Natural killer cell (primary cell): Measurements from ENCODE around the gene MYEF2. TPM values are rescaled to one million over a fixed set of nuclear protein-coding genes. Genes with fewer than 3 reads are reported as not detected.

Experiments
- ATAC-seq, 3 donors: fragments of 150-1000 bp in 2 of 3; fragments of 200-7000 bp in 1 of 3; cut with Tn5 transposase; 1 replicate in 1 of 3; 2 replicates in 2 of 3; pipeline ENCODE4 v1.10.0; 2021; ENCODE audit warnings: mild to moderate bottlenecking in 2 of 3, moderate library complexity in 2 of 3
- DNase-seq, 2 donors: peaks; one replicate each; pipeline versions ENCODE4 v3.0.0 to v3.0.0-alpha.2; 2013 to 2021; ENCODE audit warnings: mixed read lengths in 1 of 2
- H3K27ac ChIP-seq: one replicate; pipeline ENCODE4 v1.5.1; 2013; ENCODE audit warnings: mild to moderate bottlenecking, low read length
- H3K27me3 ChIP-seq: one replicate; pipeline ENCODE4 v1.6.1; 2013; ENCODE audit warnings: low read length; ENCODE audit not compliant: control insufficient read depth, insufficient read depth
- H3K36me3 ChIP-seq: one replicate; pipeline ENCODE4 v1.6.1; 2013; ENCODE audit warnings: low read length; ENCODE audit not compliant: control insufficient read depth, insufficient read depth
- H3K4me1 ChIP-seq: one replicate; pipeline ENCODE4 v1.6.1; 2013; ENCODE audit warnings: low read length; ENCODE audit not compliant: control insufficient read depth, insufficient read depth
- H3K4me3 ChIP-seq: one replicate; pipeline ENCODE4 v1.5.1; 2013; ENCODE audit warnings: low read length
- H3K9me3 ChIP-seq: one replicate; pipeline ENCODE4 v1.6.1; 2013; ENCODE audit warnings: low read length; ENCODE audit not compliant: control insufficient read depth, insufficient read depth
- H3K27ac Mint-ChIP-seq, 2 donors: one replicate each; pipeline ENCODE4 v1.8.0; 2022; ENCODE audit warnings: mild to moderate bottlenecking in 2 of 2, mixed read lengths in 2 of 2, moderate library complexity in 1 of 2
- H3K27me3 Mint-ChIP-seq, 2 donors: one replicate each; pipeline ENCODE4 v1.8.0; 2022; ENCODE audit warnings: low read depth in 2 of 2, mixed read lengths in 2 of 2
- H3K36me3 Mint-ChIP-seq: one replicate; pipeline ENCODE4 v1.8.0; 2022; ENCODE audit warnings: mixed read lengths
- H3K4me1 Mint-ChIP-seq, 2 donors: one replicate each; pipeline ENCODE4 v1.8.0; 2022; ENCODE audit warnings: mixed read lengths in 2 of 2
- H3K4me3 Mint-ChIP-seq: one replicate; pipeline ENCODE4 v1.8.0; 2022; ENCODE audit warnings: mild to moderate bottlenecking, moderate library complexity, mixed read lengths
- H3K9me3 Mint-ChIP-seq, 2 donors: one replicate each; pipeline ENCODE4 v1.8.0; 2022; ENCODE audit warnings: mixed read lengths in 2 of 2
- CTCF ChIP-seq: fragments of 200-600 bp; IDR thresholded peaks from one replicate; pipeline ENCODE4 v1.8.0; 2022; ENCODE audit warnings: antibody characterized with exemption
- WGBS: methylation state at CpG from one replicate; pipeline ENCODE4 v1.1.7; 2013; ENCODE audit warnings: missing lambda C conversion rate; ENCODE audit not compliant: insufficient coverage; 5-methylcytosine and 5-hydroxymethylcytosine counted together
- intact Hi-C: fragments of 100-400 bp; cut with micrococcal nuclease; formaldehyde crosslinking; loops from one replicate; pipeline ENCODE4 v1.14.2; 2022
- total RNA-seq, 4 donors: library from RNA; stranded (reverse); fragments of 120-200 nt in 1 of 4; gene quantifications; one replicate each; pipeline versions ENCODE4 v1.2.3 to v1.2.4, GENCODE V29; 2013 to 2022

Gene MYEF2
- total RNA-seq, 3 donors from 2014 or later (not counting 1 experiment from before 2014, with no cell fraction given): 9.0 to 12.5 (median 10.7) TPM

DNA sequence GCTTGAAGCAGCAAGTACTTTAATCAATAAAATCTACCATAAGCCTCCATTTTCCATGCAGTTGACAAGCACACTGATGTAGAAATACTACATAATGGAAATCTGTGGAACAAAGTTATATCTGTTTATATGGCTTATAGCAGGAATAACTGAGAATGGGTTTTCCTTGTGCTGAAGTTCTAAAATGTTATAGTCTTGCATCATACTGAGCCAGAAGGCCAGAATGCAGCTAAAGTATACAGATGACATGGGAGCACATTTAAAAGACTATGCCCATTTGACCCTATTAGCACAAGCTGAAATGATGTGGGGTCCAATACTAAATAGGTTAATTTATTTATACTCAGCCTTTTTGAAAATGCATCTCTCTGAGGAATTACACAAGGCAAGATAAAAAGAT lies 32.2 kb downstream of the MYEF2 start:
- intact Hi-C loops: no loop called here
- Mint-ChIP-seq H3K27ac (no peak overlapping the region), H3K4me1 (no peaks in the 10 kb centered on the region), H3K27me3 (no peaks in the 10 kb centered on the region), H3K4me3 (no peak overlapping the region), H3K9me3 (no peaks in the 10 kb centered on the region), H3K36me3 (no peaks in the 10 kb centered on the region)
- Histone ChIP-seq H3K4me3 (no peak overlapping the region), H3K27me3 (no peaks in the 10 kb centered on the region), H3K36me3 (no peaks in the 10 kb centered on the region), H3K4me1 (no peaks in the 10 kb centered on the region), H3K9me3 (no peaks in the 10 kb centered on the region), H3K27ac (no peak overlapping the region)
- TF ChIP-seq CTCF: no peak
- no peak for ATAC-seq
- no peak for DNase-seq

GRCh38 chr15:48144889-48145288 lies 33.2 kb downstream of the MYEF2 start:
- TF ChIP-seq CTCF: no peak
- 27% methylated on average over 1 of the region's 1 CpG for WGBS
- no peak overlapping the region for H3K4me3 Mint-ChIP-seq
- H3K27ac ChIP-seq: no peak overlapping the region
- H3K36me3 ChIP-seq: no peaks in the 10 kb centered on the region
- intact Hi-C loops: no loop called here
- ATAC-seq (no peak), DNase-seq (no peak)
- no peaks in the 10 kb centered on the region for H3K27me3 Mint-ChIP-seq
- H3K9me3 Mint-ChIP-seq: no peaks in the 10 kb centered on the region
- no peak overlapping the region for H3K27ac Mint-ChIP-seq
- no peaks in the 10 kb centered on the region for H3K27me3 ChIP-seq
- H3K4me3 ChIP-seq: no peak overlapping the region
- no peaks in the 10 kb centered on the region for H3K4me1 ChIP-seq
- no peaks in the 10 kb centered on the region for H3K4me1 Mint-ChIP-seq
- no peaks in the 10 kb centered on the region for H3K36me3 Mint-ChIP-seq
- H3K9me3 ChIP-seq: no peaks in the 10 kb centered on the region

DNA sequence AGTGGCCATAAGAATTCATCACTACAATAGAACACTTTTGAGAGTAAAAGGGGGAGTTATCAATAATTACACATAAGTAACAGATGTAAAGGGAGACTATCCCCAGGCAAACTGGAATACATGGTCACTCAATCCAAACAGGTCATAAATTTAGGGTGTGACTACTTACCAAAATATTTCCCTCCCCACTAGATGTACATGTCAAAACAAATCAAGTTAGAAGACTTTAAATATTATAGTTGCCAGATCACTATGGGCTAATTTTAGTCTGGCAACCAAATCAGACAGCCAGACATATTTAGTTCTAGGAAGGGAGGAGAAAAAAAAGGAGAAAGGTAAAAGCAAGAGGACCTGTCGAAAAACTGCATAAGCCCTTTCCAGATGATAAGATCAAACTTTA lies 34.2 kb downstream of the MYEF2 start:
- no peak for ATAC-seq
- Histone ChIP-seq H3K4me1 (no peaks in the 10 kb centered on the region), H3K4me3 (no peak overlapping the region), H3K27ac (no peak overlapping the region), H3K9me3 (no peaks in the 10 kb centered on the region), H3K36me3 (no peaks in the 10 kb centered on the region), H3K27me3 (no peaks in the 10 kb centered on the region)
- H3K36me3 Mint-ChIP-seq: no peaks in the 10 kb centered on the region
- no peaks in the 10 kb centered on the region for H3K27me3 Mint-ChIP-seq
- intact Hi-C loops: no loop called here
- no peaks in the 10 kb centered on the region for H3K9me3 Mint-ChIP-seq
- TF ChIP-seq CTCF: no peak
- H3K4me3 Mint-ChIP-seq: no peak overlapping the region
- no peak for DNase-seq
- H3K4me1 Mint-ChIP-seq: no peaks in the 10 kb centered on the region
- WGBS: no CpG with 5 or more reads among the region's 1 CpG
- no peak overlapping the region for H3K27ac Mint-ChIP-seq

GRCh38 chr15:48132874-48133273 lies 45.2 kb downstream of the MYEF2 start:
- intact Hi-C loops: no loop called here
- TF ChIP-seq CTCF: no peak
- no peak for DNase-seq
- Mint-ChIP-seq H3K4me1 (no peaks in the 10 kb centered on the region), H3K36me3 (no peaks in the 10 kb centered on the region), H3K4me3 (no peak overlapping the region), H3K27me3 (peaks cover 0 to 2% of the 10 kb centered on the region in 2 donors), H3K9me3 (peaks cover 0 to 2% of the 10 kb centered on the region in 2 donors), H3K27ac (no peak overlapping the region)
- no peak for ATAC-seq
- Histone ChIP-seq H3K36me3 (no peaks in the 10 kb centered on the region), H3K9me3 (no peaks in the 10 kb centered on the region), H3K27me3 (no peaks in the 10 kb centered on the region), H3K27ac (no peak overlapping the region), H3K4me3 (no peak overlapping the region), H3K4me1 (no peaks in the 10 kb centered on the region)
- 100% methylated on average over 2 of the region's 6 CpGs for WGBS
